H9 (cell line): ENCODE data around the gene RGS3. TPM values are rescaled to one million over a fixed set of nuclear protein-coding genes. Genes with fewer than 3 reads are reported as not detected.

Source experiments
- DNase-seq: peaks from one replicate; pipeline ENCODE4 v3.0.0-alpha.2; 2017
- H2AFZ ChIP-seq: one replicate; pipeline ENCODE4 v1.6.1; 2013; ENCODE audit warnings: mild to moderate bottlenecking, low read length, control low read depth, moderate library complexity
- H2AK5ac ChIP-seq: 2 replicates; pipeline ENCODE4 v1.6.1; 2013; ENCODE audit warnings: low read length, control low read depth, mixed read lengths; ENCODE audit not compliant: insufficient read length
- H2BK120ac ChIP-seq: one replicate; pipeline ENCODE4 v1.6.1; 2013; ENCODE audit warnings: low read depth, mild to moderate bottlenecking, low read length, control low read depth, inconsistent platforms; ENCODE audit not compliant: poor library complexity, severe bottlenecking
- H2BK12ac ChIP-seq: 2 replicates; pipeline ENCODE4 v1.6.1; 2013; ENCODE audit warnings: low read length, control low read depth, mixed read lengths, low read depth; ENCODE audit not compliant: insufficient read length
- H2BK15ac ChIP-seq: 2 replicates; pipeline ENCODE4 v1.6.1; 2013; ENCODE audit warnings: low read depth, low read length, control low read depth
- H2BK20ac ChIP-seq: one replicate; pipeline ENCODE4 v1.6.1; 2013; ENCODE audit warnings: low read depth, mild to moderate bottlenecking, low read length, control low read depth, inconsistent platforms; ENCODE audit not compliant: poor library complexity, severe bottlenecking
- H2BK5ac ChIP-seq: 2 replicates; pipeline ENCODE4 v1.6.1; 2013; ENCODE audit warnings: low read length, control low read depth, mixed read lengths; ENCODE audit not compliant: insufficient read length
- H3K14ac ChIP-seq: 2 replicates; pipeline ENCODE4 v1.6.1; 2013; ENCODE audit warnings: low read length, control low read depth; ENCODE audit not compliant: insufficient read depth
- H3K18ac ChIP-seq: 2 replicates; pipeline ENCODE4 v1.6.1; 2013; ENCODE audit warnings: low read depth, mild to moderate bottlenecking, mixed read lengths, low read length, control low read depth; ENCODE audit not compliant: insufficient read length
- H3K23ac ChIP-seq: 2 replicates; pipeline ENCODE4 v1.6.1; 2013; ENCODE audit warnings: low read length, control low read depth, mixed read lengths, low read depth; ENCODE audit not compliant: insufficient read length
- H3K23me2 ChIP-seq: 2 replicates; pipeline ENCODE4 v1.6.1; 2013; ENCODE audit warnings: low read depth, mild to moderate bottlenecking, mixed read lengths, low read length, control low read depth; ENCODE audit not compliant: insufficient read length, poor library complexity, severe bottlenecking
- H3K27ac ChIP-seq: 2 replicates; pipeline ENCODE4 v1.5.1; 2013; ENCODE audit warnings: low read length, control low read depth, mixed read lengths, low read depth; ENCODE audit not compliant: insufficient read length
- H3K27me3 ChIP-seq: 2 replicates; pipeline ENCODE4 v1.6.1; 2013; ENCODE audit warnings: low read length, control low read depth, inconsistent platforms; ENCODE audit not compliant: insufficient read depth
- H3K4ac ChIP-seq: 2 replicates; pipeline ENCODE4 v1.6.1; 2013; ENCODE audit warnings: low read depth, mild to moderate bottlenecking, control low read depth, inconsistent platforms, low read length, moderate library complexity
- H3K4me1 ChIP-seq: 2 replicates; pipeline ENCODE4 v1.6.1; 2013; ENCODE audit warnings: low read length, control low read depth, inconsistent platforms; ENCODE audit not compliant: insufficient read depth
- H3K4me2 ChIP-seq: 2 replicates; pipeline ENCODE4 v1.6.1; 2013; ENCODE audit warnings: low read length, control low read depth, mixed read lengths; ENCODE audit not compliant: insufficient read length, insufficient read depth
- H3K56ac ChIP-seq: 2 replicates; pipeline ENCODE4 v1.6.1; 2013; ENCODE audit warnings: low read depth, mild to moderate bottlenecking, mixed read lengths, low read length, control low read depth; ENCODE audit not compliant: insufficient read length
- H3K79me1 ChIP-seq: 2 replicates; pipeline ENCODE4 v1.6.1; 2013; ENCODE audit warnings: low read depth, mild to moderate bottlenecking, moderate library complexity, low read length, control low read depth, inconsistent platforms; ENCODE audit not compliant: insufficient read depth, poor library complexity, severe bottlenecking
- H3K79me2 ChIP-seq: 2 replicates; pipeline ENCODE4 v1.6.1; 2013; ENCODE audit warnings: low read length, control low read depth, inconsistent platforms; ENCODE audit not compliant: insufficient read depth
- H3K9ac ChIP-seq: 2 replicates; pipeline ENCODE4 v1.6.1; 2013; ENCODE audit warnings: low read length, control low read depth, mixed read lengths; ENCODE audit not compliant: insufficient read length; ENCODE audit errors: extremely low read depth
- H3K9me3 ChIP-seq: one replicate; pipeline ENCODE4 v1.6.1; 2013; ENCODE audit warnings: low read depth, low read length, inconsistent platforms; ENCODE audit not compliant: control insufficient read depth
- H3T11ph ChIP-seq: one replicate; pipeline ENCODE4 v1.6.1; 2013; ENCODE audit warnings: mild to moderate bottlenecking, low read length, control low read depth, inconsistent platforms
- H4K20me1 ChIP-seq: one replicate; pipeline ENCODE4 v1.6.1; 2013; ENCODE audit not compliant: control insufficient read depth, insufficient read length, insufficient read depth
- H4K5ac ChIP-seq: 2 replicates; pipeline ENCODE4 v1.6.1; 2013; ENCODE audit warnings: low read depth, mild to moderate bottlenecking, mixed read lengths, low read length, control low read depth; ENCODE audit not compliant: insufficient read length
- H4K8ac ChIP-seq: replicated peaks from 2 replicates; pipeline ENCODE4 v1.6.1; 2013; ENCODE audit warnings: low read length, control low read depth, mixed read lengths, low read depth; ENCODE audit not compliant: insufficient read length
- H4K91ac ChIP-seq: 2 replicates; pipeline ENCODE4 v1.6.1; 2013; ENCODE audit warnings: low read depth, mild to moderate bottlenecking, moderate library complexity, mixed read lengths, low read length, control low read depth; ENCODE audit not compliant: insufficient read length
- H3K27ac Mint-ChIP-seq, 3 experiments: 2 replicates in 2 of 3; 3 replicates in 1 of 3; pipeline ENCODE4 v1.8.0; 2020 to 2021; ENCODE audit warnings: mixed read lengths in 3 of 3, mild to moderate bottlenecking in 1 of 3, moderate library complexity in 1 of 3
- H3K27me3 Mint-ChIP-seq: 2 replicates; pipeline ENCODE4 v1.8.0; 2021; ENCODE audit warnings: low read depth, mild to moderate bottlenecking, moderate library complexity, mixed read lengths
- H3K36me3 Mint-ChIP-seq, 3 experiments: 2 replicates in 2 of 3; 3 replicates in 1 of 3; pipeline ENCODE4 v1.8.0; 2020 to 2021; ENCODE audit warnings: low read depth in 3 of 3, mixed read lengths in 3 of 3; ENCODE audit not compliant: insufficient read depth in 1 of 3
- H3K4me1 Mint-ChIP-seq, 2 experiments: 2 replicates each; pipeline ENCODE4 v1.8.0; 2020; ENCODE audit warnings: mixed read lengths in 2 of 2
- H3K4me3 Mint-ChIP-seq, 2 experiments: 2 replicates in 1 of 2; 3 replicates in 1 of 2; pipeline ENCODE4 v1.8.0; 2020 to 2021; ENCODE audit warnings: mild to moderate bottlenecking in 2 of 2, mixed read lengths in 2 of 2, moderate library complexity in 1 of 2
- H3K9me3 Mint-ChIP-seq, 2 experiments: 2 replicates in 1 of 2; 3 replicates in 1 of 2; pipeline ENCODE4 v1.8.0; 2020; ENCODE audit warnings: mild to moderate bottlenecking in 2 of 2, mixed read lengths in 2 of 2, moderate library complexity in 1 of 2
- CTCF ChIP-seq: fragments of 200-600 bp; sonication (generic); conservative IDR thresholded peaks from 3 replicates; pipeline ENCODE4 v1.8.0; 2021; ENCODE audit warnings: antibody characterized with exemption, mild to moderate bottlenecking
- WGBS: extraction: QIAGEN DNeasy Blood & Tissue Kit; methylation state at CpG from one replicate; pipeline ENCODE4 v1.1.7; 2013; ENCODE audit warnings: missing lambda C conversion rate, low lambda C conversion rate, mixed read lengths; ENCODE audit not compliant: insufficient read length; ENCODE audit errors: extremely low coverage; 5-methylcytosine and 5-hydroxymethylcytosine counted together
- total RNA-seq: library from RNA; stranded (reverse); gene quantifications from 2 replicates; pipeline ENCODE4 v1.2.1, GENCODE V29; 2021

The RGS3 gene
- total RNA-seq, 1 experiment from 2014 or later, result 13.9 TPM

GRCh38 chr9:113634596-113635515 lies 171.3 kb downstream of the RGS3 start:
- Histone ChIP-seq H4K8ac (no peak overlapping the region), H2AFZ (no peak overlapping the region), H4K5ac (no peak overlapping the region), H3K4ac (no peak overlapping the region), H3K27ac (no peak overlapping the region), H2BK20ac (no peak overlapping the region), H3K27me3 (no peaks in the 10 kb centered on the region), H3K9me3 (no peaks in the 10 kb centered on the region), H2BK120ac (no peak overlapping the region), H3K79me1 (no peaks in the 10 kb centered on the region), H3T11ph (no peak overlapping the region), H2BK15ac (no peak overlapping the region), H3K9ac (no peak overlapping the region), H2BK12ac (no peak overlapping the region), H3K4me1 (no peaks in the 10 kb centered on the region), H3K23me2 (no peaks in the 10 kb centered on the region), H2AK5ac (no peak overlapping the region), H3K79me2 (no peaks in the 10 kb centered on the region), H4K20me1 (no peaks in the 10 kb centered on the region), H3K14ac (no peak overlapping the region), H3K23ac (no peak overlapping the region), H4K91ac (no peak overlapping the region), H2BK5ac (no peak overlapping the region), H3K4me2 (no peak overlapping the region), H3K18ac (no peak overlapping the region), H3K56ac (no peak overlapping the region)
- peak overlapping the region in 1 of 3 experiments; percentile 58; a peak in 2 of 7 replicates for H3K27ac Mint-ChIP-seq
- no peaks in the 10 kb centered on the region for H3K36me3 Mint-ChIP-seq
- TF ChIP-seq CTCF, result no peak
- no peaks in the 10 kb centered on the region for H3K9me3 Mint-ChIP-seq
- H3K27me3 Mint-ChIP-seq, result peaks cover 11% of the 10 kb centered on the region
- H3K4me3 Mint-ChIP-seq, result no peak overlapping the region
- no peak for DNase-seq
- no CpG with 5 or more reads among the region's 10 CpGs for WGBS
- H3K4me1 Mint-ChIP-seq, result peaks cover 17 to 33% of the 10 kb centered on the region in 2 experiments
